Activated T-cell treated with anti-CD3 and anti-CD28 coated beads, Interleukin-2, amount 50 U/mL, for 1 hour (primary cell): ENCODE measurements around the gene CFAP298.
"Not testable (repeated sequence)": the region's sequence is repeated elsewhere in the genome, so short reads cannot be mapped to it uniquely, and the experiment has no call there.

ENCODE experiments used
- DNase-seq: peaks from one replicate; pipeline ENCODE4 v3.0.0-alpha.2; 2020

CFAP298 gene

GRCh38 chr21:32565856-32566465, 46.2 kb downstream of the CFAP298 start:
- DNase-seq: no peak

- no peak for DNase-seq
Observed at GRCh38 chr21:32562915-32563314, 49.3 kb downstream of the CFAP298 start.

DNA sequence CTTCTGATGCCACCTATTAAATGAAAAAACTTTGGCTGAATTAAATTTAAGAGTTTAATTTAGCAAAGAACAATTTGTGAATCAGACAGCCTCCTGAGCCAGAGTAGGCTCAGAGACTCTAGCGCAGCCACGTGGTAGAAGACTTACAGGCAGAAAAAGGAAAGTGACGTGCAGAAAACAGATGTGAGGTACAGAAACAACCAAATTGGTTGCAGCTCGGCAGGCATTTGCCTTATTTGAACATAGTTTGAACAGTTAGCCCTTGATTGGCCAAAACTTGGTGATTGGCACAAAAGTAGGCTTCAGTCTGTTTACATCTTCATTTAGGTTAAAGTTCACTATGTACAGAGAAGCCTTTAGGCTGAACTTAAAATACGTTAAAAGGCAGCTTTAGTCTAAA, 49.8 kb downstream of the CFAP298 start:
- DNase-seq: no peak

DNA sequence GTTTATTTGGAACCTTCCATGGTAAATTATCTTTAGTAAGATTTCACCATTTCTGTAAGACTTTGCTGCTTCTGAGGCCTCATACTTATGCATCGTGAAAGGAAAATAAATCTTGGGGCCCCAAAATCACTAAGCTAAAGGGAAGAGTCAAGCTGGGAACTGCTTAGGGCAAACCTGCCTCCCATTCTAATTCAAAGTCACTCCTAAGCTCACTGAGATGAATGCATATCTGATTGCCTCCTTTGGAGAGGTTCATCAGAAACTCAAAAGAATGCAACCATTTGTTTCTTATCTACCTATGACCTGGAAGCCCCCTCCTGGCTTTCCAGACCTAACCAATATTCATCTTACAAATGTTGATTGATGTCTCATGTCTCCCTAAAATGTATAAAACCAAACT, 50.7 kb downstream of the CFAP298 start:
- DNase-seq: not testable (repeated sequence)

- no peak for DNase-seq
Observed at GRCh38 chr21:32560896-32561295, 51.3 kb downstream of the CFAP298 start.

DNA sequence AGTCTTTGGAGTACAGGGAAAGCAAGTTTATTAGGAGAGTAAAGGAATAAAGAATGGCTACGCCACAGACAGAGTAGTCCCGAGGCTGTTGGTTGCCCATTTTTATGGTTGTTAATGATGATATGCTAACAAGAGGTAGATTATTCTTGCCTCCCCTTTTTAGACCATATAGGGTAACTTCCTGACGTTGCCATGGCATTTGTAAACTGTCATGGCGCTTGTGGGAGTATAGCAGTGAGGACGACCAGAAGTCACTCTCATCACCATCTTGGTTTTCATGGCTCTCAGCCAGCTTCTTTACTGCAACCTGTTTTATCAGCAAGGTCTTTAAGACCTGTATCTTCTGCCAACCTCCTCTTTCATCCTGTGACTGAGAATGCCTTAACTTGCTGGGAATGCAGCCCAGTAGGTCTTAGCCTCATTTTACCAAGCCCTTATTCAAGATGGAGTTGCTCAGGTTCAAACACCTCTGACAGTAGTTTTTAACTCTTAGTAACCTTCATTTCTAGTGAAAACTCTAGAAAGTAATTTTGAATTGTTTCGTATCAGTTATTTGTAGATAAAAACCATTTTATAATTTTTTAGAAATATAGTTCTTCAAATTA, 53.1 kb downstream of the CFAP298 start:
- DNase-seq: no peak

DNA sequence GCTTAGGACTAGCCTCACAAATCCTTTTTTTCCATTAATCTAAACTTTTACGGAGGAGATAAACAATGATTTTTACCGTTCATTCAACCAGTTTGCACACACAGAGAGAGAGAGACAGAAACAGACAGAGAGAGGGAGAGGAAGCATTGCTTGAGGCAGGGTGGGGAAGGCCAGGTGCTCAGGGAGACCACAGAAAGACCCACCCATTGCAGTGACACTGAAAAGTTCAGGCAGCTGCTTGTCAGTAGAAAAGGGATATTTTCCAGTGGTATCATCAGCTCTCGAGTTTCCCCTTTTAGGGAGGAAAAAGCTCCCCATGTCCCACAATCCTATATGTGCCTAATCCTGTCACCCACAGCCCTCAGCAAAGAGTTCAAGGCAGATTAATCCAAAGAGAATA, 54.1 kb downstream of the CFAP298 start:
- DNase-seq: no peak

DNA sequence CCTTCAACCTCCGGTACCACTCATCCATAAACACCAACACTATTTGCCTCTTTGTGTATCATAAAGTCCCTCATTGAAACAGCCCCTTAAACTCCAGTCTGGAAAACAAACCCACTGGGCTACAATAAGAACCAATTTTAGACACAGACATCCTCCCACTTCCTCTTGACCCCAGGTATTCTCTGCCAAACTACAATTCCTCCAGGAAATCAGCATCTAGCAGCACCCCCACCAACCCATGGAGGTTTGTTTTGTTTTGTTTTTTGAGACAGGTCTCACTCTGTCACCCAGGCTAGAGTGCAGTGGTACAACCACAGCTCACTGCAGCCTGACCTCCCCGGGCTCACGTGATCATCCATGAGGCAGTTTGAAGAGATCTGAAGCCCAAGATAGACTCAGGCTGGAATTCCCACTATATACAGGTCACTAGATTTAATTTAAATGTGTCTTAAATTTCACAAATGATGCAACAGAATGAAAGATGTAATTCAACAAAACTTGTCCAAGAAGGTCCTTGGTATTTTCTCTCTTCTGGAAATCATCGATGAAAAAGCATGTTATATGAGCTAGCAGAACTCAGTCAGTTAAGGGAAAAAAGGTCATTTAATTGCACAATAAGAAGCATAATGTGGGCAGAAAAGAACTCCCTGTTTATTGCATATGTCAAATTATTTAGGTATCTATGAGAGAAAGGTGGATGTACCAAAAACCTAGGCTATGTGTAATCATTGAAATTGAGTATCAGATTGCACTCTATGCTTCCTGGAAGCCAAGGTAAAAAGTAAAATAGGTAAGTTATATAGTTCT, 57.1 kb downstream of the CFAP298 start:
- no peak for DNase-seq

GRCh38 chr21:32549886-32550285, 62.3 kb downstream of the CFAP298 start:
- no peak for DNase-seq

GRCh38 chr21:32549440-32549839, 62.7 kb downstream of the CFAP298 start:
- DNase-seq: no peak
